Ishikawa (cell line): Measurements from ENCODE around the gene SOCS3.

ENCODE experiments used
- CEBPB ChIP-seq: IDR thresholded peaks from 2 replicates; pipeline ENCODE4 v1.6.1; 2012
- EP300 ChIP-seq: IDR thresholded peaks from 2 replicates; pipeline ENCODE4 v1.6.1; 2012; ENCODE audit warnings: borderline replicate concordance
- TAF1 ChIP-seq: IDR thresholded peaks from 2 replicates; pipeline ENCODE4 v1.6.1; 2012; ENCODE audit warnings: low read depth, mild to moderate bottlenecking

DNA sequence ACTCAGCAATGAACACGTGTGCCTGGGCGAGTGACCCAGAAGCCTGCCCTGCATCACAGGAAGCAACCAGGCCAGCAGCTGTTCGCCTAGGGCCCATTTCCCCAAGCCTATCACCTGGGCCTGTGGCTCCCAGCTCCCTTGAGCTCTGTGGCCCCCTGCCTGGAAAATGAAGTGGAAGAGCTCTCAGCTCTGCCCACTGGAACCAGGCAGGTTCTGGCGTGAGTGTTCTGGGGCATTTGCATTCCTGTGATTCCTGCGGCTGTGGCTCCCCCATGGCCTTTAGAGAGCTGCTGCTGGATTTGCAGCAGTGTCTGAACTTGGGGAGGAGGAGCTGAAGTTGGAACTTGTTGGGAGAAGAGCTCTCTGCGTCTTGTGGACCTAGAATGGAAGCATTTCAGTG, 41.4 kb upstream of the SOCS3 start:
- no peak for TF ChIP-seq CEBPB
- no peak for TF ChIP-seq EP300
- no peak for TF ChIP-seq TAF1
